Right renal cortex interstitium (tissue), 3 donors: ENCODE measurements around the gene EZH1. TPM values are rescaled to one million over a fixed set of nuclear protein-coding genes. Genes with fewer than 3 reads are reported as not detected.
A peak's percentile ranks its signal among the peaks of the same experiment; 100 is the strongest.

Experiments used
- DNase-seq, 3 donors: peaks; one replicate each; pipeline ENCODE4 v3.0.0-alpha.2; 2013; ENCODE audit warnings: low read depth in 3 of 3, low spot score in 2 of 3
- polyA plus RNA-seq, 3 donors: library from polyadenylated mRNA; unstranded; fragments of 120-200 nt; gene quantifications; one replicate each; pipeline ENCODE4 v1.2.1, GENCODE V29; 2013; ENCODE audit not compliant: insufficient read length in 3 of 3

EZH1 gene
- polyA plus RNA-seq, 3 donors = 37.3 to 44.1 (median 40.8) TPM

DNA sequence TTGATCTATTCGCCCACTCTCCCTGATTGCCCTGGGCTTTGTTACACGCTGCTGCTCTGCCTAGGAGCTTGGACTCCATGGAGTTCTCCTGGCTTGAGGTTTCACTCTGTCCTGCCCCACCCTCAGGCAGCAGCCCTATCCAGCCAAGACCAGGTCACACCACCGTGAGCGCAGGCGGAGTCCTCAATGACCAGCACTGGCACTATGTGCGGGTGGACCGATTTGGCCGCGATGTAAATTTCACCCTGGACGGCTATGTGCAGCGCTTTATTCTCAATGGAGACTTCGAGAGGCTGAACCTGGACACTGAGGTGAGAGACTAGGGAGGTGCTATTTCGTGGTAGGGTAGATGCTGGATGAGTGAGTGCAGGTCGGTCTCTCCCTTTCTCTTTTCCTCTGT lies 59.0 kb downstream of the EZH1 start:
- no peak for DNase-seq

DNA sequence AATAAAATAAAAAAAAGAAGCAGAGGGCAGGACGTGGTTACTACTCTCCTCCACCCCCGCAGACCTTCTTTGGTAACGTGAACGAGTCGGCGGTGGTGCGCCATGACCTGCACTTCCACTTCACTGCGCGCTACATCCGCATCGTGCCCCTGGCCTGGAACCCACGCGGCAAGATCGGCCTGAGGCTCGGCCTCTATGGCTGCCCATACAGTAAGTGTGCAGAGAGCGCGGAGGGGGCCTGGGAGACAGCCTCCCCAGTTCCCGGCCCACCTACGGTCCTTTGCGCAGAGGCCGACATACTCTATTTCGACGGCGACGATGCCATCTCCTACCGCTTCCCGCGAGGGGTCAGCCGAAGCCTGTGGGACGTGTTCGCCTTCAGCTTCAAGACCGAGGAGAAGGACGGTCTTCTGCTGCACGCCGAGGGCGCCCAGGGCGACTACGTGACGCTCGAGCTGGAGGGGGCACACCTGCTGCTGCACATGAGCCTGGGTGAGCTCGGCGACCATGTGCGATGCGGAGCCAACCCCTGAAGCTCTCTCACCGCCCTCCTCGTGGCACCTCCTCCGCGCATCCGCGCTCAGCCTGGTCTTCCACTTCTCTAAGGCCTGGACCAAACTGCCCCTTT lies 59.8 kb downstream of the EZH1 start:
- DNase-seq = no peak

DNA sequence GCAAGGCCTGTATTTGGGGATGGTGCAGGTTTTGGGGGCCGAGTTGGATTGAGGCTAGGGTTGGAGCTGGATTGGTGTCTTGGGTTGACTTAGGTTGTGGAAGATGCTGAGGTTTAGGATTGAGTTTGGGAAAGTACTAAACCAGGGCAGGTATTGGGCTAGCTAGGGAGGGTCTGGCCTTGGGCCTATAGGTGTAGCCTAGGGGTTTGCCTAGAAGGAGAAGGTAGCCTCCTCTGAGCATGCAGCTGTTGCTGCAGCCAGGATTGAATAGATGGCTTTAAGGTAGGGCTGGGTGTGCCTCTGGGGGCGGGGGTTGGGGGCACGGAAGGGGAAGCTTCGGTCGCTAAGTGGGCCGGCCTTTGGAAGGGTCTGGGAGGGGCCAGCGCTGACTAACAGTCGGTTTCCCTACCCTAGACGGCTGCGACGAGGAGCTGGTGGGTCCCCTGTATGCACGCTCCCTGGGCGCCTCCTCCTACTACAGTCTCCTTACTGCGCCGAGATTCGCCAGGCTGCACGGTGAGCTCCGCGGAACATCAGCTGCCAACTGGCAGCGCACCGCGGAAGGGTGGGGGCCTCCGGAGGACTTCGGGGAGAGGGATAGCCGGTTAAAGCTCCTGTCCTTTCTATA lies 61.3 kb downstream of the EZH1 start:
- no peak for DNase-seq

DNA sequence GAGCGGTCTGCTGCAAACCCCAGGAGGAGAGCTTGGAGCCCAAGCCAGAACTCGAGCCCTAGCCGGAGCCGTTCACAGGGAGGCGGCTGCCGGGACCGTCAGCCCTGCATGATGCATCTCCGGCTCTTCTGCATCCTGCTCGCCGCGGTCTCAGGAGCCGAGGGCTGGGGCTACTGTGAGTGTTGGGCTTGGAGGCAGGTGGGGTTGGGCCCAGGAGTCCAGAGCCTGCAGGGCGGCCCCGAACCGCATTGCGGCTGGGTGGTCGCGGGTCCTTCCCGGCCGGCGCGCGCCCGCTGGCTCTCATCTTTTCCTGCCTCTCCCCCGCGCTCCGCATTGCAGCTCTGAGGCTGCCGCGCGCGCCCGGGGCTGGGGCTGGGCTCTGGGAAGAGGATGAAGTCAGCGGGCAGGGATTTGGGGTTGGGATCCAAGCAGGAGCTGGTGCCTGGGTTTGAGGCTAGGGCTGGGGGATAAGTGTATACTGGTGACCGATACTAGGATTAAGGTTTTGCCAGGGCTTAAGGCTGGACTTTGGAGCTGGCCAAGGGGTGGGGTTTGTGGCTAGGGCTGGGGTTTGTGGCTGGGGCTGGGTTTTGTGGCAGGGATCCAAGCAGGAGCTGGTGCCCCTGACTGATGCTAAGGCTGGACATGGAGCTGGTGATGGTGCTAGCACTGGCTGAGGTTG lies 62.0 kb downstream of the EZH1 start:
- DNase-seq = no peak

DNA sequence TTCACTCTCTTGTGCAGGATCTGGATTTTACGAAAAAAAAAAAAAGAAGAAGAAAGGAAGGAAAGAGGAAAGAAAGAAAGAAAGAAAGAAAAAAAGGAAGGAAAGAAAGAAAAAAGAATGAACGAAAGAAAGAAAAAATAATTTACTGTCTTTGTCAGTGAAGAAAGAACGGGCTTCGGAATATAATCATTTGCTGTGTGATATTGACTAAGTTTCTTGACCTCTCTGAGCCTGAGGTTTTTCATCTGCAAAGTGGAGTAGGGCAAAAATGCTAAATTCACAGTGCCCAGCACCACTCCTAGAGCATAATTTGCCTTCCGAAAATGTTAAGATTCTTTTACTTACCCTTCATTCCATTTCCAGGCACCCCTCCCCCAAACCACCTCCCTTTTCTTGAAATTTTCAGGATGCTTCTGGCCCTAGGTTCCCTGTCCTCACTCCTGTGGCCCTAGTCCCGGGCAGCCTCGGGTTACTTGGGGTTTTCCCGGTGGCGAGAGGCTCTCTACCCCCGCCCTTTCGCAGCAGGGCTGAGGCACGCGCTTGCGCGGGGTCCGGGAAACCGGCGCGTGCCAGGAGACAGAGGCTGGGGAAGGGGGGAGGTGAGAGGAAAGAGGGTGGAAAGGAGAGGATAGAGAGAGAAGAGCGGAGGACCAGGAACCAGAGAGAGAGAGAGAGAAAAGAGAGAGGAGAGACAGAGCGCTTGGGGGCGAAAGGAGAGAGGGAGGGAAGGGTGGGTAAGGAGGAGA lies 62.7 kb downstream of the EZH1 start, which contains the start of gene CNTNAP1:
Gene CNTNAP1, plus strand, starts transcription at position 556 of the 746 bp plus-strand sequence. CDS start 299 bp downstream, outside the sequence.
- no peak for DNase-seq

DNA sequence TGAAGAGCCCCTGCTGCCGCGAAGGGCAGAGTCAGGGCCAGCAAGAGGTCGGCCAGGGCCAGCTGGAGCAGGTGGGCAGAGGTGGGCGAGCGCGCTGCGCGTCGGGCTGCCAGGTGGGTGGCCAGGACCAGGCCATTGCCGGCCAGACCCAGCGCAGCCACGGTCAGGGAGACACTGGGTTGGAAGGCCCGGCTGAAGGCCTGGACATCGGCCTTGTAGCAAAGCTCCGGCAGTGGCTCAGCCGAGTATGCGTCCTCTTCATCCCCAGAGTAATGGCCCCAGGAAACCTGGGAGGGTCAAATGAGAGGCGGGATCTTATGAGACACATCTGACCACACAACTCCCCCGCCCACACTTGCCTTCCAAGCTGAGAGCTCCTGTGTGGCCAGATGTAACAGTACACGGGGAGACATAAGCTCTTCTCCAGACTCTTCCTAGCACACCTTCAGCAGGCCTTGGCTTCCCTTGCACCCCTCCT lies 64.5 kb downstream of the EZH1 start:
- no peak for DNase-seq

DNA sequence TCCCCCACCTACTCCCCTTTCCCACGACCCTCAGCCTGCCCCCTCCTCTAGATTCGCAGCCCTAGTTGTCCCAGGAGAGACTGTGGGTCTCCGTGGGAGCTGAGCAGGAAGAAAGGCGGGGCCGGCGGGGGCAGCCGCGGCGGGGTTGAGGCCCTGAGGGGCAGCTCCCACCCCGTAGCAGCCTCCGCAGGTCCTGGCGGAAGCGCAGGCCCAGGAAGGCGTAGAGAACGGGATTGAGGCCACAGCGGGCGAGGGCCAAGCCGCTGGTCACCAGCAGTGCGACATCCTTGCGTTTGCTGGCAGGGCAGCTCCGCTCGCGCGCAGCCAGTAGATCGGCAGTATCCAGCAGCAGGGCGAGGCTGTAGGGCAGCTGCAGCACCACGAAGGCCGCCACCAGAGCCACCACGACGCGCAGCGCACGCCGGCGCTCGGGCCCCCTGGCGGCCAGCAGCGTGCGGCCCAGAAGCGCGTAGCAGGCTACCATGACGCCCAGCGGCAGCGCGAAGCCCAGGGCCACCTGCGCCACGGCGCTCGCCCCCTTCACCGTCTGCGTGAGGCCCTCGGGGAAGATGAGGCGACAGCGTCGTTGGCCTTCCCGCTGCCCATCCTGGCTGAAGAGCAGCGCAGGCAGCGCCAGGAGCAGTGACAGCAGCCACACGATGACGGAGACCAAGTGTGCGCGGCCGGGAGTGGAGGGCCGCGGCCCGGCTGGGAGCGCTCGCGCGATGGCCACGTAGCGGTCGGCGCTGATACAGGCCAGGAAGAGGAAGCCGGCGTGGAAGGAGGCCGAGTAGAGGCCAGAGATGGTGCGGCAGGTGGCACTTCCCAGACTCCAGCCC lies 65.1 kb downstream of the EZH1 start:
- DNase-seq = no peak

DNA sequence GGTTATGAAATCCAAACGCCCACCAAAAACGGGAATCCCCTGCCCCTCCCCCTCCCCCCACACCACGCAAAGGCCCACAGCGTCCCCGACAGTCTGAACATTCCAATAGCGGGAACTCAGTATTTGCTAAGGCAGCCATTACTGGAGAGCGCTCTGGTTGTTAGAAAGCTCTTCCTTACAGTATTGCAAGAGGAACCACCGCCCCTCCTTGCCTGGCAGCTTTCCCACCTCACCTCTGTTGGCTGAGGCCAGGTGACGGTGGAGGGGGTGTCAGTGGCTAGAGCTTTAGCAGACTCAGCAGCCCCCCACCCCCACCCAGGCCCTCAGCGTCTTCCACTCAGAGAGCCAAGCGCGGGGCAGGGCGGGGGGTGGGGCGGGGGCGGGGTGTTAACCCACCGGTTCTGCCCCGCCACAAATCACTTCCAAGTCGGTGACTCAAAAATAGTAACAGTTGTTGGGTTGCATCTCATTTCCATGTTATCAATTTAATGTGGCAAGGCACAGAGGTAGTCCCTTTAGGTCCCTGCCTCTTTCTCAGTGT lies 65.8 kb downstream of the EZH1 start:
- no peak for DNase-seq

DNA sequence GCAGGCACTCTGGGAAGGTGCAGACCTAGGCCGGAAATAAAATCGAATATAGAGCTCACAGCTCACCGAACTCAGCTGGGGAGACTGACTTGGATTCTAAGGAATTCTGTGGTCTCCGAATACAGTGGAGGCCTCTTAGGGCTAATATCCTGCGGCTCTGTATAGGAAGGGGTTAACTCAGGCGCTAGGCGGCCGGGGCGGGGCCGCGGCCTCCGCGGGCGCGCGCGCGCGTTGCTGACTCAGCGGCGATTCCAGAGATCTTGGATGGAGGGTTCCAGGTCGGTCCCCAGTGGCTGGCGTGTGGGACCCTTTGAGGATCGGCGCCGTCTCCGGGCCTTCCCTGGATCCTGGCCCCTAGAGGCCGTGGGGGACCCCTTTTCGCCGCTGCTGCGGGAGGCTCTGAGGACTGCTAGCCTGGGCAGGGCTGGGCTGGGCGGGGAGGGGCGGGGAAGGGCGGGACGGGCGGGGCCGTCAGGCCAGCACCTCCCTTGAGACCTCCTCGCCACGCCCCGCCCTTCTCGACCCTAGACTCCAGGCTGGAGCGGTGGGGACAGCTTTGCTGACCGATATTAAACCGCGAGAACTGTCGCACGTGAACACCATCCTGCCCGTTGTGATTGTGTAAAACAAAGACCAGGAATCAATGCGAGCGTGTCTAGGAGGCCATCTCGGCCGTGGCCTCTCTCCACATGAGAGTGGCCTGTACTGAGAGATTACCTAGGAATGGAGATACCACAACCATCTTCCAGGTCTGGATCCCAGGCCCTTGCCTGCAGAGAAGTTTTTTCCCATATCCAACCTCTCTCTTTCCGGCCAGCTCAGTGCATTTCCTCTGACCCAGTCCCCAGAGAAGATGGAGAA lies 66.7 kb downstream of the EZH1 start:
- no peak for DNase-seq

DNA sequence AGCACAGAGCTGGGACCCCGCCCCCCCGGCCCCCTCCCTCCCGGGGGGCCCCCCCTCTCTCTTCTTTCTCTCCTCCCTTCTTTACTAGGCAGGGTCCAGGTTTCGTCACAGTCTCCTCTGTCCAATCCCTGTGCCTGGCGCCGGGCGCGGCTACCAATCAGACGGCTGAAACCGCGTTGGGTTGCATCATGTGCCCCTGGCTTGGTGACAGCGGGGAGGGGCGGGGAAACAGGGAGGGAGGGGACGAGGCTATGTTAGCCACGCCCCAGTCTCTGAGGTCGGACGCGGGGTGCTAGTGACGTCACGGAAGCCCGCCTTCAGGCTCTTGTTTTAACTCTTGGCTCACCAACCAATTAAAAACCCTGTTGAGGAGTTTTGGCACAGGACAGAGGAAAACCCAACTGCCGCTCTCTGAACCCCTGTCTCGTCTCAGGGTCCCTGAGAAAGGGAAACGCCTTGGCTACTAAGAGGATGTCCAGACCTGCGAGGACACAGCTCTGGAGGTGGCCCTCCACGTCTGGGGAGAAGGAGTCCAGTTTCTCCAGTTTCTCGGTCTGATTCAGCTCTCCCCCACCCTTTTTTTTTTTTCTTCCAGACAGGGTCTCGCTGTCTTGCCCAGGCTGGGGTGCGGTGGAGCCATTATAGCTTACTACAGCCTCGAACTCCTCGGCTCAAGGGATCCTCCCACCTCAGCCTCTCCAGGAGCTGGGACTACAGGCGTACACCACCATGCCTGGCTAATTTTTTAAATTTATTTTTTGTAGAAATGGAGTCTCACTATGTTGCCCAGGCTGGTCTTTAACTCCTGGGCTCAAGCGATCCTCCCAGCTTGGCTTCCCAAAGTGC lies 67.6 kb downstream of the EZH1 start:
- peak; percentile 99 for DNase-seq

DNA sequence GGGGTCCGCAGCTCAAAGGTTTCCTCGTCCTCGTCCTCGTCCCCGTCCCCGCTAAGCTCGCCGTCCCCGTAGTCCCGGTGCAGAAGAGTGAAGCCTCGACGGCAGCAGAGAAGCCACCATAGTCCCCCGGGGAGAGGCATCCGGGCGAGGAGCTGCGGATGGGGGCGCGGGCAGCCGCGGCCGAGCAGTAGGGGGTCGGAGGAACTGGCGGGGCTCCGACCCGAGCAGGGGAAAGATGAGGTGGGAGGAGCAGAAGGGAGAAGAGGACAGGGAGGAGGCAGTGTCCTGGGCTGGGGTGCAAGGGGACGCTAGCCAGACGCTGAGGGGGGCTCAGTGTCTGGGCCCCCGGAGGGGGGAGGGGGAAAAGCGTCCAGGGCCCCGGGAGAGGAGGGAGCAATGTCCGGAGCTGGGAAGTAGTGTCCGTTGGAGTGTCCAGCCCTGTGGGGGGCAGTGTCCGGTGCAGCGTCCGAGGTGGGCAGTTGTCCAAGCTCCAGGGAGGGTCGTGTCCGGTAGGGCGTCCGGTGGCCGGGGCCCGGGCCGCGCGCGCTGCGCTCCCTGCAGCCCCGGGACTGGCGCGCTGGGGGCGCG lies 68.3 kb downstream of the EZH1 start, which contains the start of gene PLEKHH3:
Gene PLEKHH3, minus strand, starts transcription at position 571 of the 588 bp plus-strand sequence. Its CDS starts 431 bp downstream, at position 140.
- DNase-seq = no peak

DNA sequence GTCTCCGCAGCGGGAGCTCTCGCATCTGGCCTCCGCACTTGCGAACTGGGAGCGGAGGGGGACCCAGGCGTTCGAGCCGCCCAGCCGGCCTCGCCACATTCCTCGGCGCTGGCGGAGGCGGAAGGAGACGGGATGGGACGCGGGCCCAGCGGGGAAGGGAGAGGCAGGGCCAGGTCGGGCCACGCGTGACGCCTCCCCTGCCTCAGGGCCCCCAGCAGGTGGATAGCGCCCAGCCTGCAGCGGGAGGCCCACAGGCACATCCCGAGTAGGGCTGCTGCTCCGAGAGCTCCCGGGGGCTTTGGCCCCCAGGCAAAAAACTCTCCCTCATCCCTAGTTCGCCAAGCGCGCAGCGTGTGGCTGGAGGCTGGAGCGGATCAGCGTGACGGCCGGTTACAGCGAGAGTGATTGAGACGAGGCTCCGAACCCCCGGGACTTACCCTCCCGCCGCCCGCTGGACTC lies 68.8 kb downstream of the EZH1 start:
- no peak for DNase-seq

DNA sequence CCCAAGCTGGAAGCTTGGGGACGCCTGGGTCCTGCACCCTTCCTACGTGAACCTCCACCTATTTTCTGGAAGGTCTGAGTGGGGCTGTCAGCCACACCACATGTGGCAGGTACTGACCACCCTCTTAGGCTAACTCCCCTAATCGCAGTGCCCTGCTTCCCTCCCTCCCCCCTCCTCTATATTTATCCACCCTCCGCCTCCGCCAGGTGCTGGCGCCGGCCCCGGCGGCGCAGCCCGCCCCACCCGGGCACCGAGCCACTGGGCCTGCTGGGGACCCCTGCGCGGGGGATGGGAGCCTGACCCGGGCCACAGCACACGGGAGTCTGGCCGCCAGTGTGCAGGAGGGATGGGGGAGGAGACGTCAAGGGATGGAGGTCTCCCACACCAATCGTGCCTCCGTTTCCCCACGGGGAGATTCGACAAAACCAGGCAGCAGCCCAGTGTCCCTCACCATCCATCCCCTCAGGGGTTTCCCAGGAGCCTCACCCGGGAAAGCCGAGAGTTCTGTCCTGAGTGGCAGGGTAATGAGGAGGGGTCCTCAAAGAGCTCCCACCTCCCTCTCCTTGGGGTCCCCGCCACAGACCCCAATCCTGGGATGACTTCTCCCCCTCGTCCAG lies 69.4 kb downstream of the EZH1 start:
- DNase-seq = no peak

DNA sequence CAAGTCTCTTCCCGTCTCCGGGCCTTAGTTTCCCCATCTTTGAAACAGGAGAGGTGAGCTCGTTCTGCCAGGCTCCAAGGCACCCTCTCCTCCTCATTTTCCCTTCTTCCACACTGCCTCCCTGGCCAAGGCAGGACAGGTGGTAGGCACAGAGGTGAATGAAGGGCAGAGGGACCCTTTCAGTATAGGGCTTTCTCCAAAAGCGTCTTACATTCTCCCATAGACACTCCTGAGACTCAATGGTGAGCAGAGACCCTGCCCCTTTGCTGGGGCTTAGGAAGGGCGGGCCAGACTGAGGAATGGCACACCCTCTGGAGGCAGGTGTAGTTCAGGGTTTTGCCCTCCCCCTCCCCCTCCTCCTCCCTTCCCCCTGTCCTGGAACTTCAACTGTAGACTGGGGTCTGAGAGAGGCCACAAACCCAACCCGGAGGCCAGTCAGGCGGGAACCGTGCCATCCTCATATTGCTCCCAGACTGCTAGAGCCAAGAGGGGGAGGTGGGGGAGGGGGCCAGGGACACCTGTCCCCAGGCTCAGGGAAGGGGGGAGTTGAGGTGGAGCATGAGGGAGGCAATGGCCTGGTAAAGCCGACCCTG lies 70.0 kb downstream of the EZH1 start:
- no peak for DNase-seq

DNA sequence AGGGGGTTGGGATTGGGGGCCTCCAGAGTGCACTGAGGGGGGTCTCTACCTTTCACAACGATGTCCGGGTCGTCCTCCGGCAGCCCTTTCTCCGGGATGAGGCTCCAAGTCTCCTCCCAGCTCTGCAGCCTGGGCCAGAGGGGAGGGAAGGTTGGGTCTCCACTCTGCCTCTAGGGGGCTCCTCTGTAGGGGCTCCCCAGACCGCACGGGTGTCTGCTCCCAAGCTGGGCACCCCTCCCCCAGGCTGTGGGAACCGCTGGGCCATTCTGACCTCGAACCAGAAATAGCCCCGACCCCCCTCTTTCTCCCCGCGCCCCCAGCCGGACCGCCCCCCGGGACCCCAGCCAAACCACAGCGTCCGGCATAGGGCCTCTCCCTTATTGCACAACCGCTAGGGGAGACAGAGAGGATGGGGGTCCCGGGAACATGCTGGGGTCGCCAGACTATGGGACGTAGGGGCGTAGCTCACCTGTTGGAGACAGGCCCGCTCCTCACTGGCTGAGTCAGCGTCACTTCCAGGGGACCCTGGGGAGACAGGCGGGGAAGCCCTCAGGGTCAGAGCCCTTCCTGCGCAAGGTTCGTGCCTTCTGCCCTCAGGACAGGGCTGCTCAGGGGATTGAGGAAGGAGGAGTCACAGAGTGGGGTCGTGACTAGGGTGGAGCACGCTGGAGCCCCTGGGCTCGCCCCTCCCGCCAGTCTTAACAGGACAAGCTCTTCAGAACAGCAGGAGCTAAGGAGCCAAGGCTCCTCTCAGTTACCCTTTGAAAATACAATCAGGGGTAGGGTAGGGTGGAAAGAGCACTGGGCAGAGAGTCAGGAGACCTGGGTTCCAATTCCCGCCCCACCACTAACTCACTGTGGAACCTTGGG lies 70.7 kb downstream of the EZH1 start:
- no peak for DNase-seq
